HG03103 (cell line): ENCODE results near the gene ITFG2.

ENCODE experiments used
- ATAC-seq: cut with Tn5 transposase; IDR thresholded peaks from one replicate; pipeline ENCODE4 v1.9.1; 2021; ENCODE audit warnings: low read depth; ENCODE audit not compliant: unreplicated experiment

The ITFG2 gene

DNA sequence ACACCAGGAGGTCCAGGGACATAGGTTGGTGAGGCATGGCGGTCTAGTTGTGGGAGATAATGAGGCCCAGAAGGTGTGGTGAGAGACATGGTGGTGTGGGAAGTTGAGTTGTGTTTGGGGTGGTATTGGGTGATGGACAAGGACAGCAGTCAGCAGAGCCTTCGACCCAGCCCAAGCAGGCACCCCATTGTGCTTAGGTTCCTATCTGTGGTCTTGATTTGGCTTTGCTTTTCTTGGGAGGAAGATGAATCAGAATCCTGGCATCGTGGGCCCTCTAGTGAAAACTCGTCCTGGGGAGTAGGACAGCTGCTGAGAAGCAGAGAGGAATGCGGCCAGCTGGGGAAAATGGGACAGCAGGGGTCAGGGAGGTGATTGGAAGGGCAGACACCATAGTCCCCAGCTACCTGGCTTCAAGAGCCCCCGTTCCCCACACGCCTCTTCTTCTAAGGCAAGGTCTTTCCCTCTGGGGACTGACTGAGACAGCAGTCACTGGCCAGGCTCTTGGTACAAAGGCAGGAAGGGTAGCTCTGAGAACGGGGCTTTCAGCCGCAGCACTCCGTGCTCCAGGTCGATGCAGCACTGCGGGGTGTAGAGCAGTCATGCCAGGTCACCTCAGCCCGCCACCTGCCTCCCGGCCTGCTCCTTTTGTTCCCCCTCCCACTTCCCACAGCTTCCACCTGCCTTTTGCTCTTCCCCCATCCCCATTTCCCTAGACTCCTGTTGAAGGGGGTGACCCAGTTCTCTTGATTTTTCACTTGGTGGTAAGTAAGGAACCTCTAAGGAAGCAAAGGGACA, 14.4 kb downstream of the ITFG2 start:
- no peak for ATAC-seq

DNA sequence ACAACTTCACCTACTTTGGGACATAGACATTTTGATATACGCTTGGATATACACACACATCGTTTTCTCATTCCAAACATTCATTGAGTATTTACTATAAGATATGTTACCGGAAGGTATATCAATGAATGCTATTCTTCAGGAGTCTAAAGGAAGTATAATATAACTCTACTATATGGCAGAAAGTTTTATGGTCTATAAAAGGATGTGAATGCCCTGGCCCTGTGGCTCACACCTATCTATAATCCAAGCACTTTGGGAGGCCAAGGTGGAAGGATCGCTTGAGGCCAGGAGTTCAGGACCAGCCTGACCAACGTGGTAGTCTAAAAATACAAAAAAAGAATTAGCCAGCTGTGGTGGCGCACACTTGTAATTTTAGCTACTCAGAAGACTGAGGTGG, 16.8 kb downstream of the ITFG2 start:
- ATAC-seq = no peak

- ATAC-seq = no peak
These were observed 20.2 kb downstream of the ITFG2 start for GRCh38 chr12:2832550-2833127.

- ATAC-seq = no peak
These were observed 20.9 kb downstream of the ITFG2 start for GRCh38 chr12:2833327-2833726.

DNA sequence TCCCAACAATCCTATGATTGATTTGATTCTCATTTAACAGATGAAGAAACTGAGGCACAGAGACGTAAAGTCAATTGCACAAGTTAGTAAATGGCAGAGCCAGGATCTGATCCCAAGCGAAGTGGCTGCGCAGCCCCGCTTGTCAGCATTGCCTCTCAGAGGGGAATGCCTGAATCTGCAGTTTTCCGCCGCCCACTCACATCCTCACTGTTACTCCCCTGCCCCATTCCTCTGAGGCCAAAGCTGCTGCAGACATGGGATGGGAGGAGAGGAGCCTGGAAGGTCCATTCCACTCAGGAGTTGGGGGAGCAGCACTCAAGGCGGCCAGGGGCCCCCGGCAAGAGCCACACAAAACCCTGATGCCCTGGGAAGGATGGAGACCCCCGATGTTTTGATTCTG, 21.3 kb downstream of the ITFG2 start:
- ATAC-seq = no peak

DNA sequence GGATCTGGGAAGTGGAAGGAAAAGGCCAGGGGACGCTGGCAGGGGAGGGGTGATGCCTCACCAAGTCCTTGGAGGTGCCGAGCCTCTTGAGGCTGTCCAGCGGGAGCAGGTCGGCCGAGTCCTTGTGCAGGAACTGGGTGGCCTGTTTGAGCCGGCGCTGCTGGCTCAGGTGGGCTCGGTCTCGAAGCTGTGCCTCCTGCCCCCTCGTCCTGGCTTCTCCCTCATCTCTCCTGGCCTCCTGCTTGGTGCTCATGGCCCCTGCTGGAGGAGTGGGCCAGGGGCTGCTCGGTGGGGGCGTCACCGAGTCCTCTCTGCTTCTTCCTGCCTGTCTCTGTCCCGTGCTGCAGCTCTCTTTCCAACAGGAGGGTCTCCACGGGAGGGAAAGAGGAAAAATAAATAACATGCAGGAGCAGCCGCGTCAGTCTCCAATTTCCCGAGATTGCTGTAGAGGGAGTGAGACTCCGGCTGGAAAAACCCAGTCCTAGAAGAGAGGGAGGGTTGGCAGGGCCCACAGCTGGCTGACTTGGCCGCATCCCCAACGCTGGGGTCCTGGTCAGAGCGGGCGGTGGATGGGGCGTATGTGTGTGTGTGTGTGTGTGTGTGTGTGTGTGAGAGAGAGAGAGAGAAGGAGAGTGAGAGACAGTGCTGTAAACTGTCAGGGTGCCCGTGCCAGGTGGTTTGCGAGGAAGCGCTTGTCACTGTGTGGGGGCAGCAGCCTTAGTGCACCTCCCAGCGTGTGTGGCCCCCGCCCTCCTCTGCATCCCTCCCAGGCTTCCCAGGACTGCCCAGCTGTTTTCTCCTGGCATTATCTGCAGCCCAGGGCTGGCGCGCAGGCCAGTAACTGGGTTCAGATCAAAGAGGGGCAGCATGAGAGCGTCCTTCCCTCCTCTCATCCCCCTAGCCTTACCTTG, 22.4 kb downstream of the ITFG2 start, which contains the start of gene NRIP2:
Gene NRIP2, minus strand, starts transcription at position 455 of the 911 bp plus-strand sequence. Its CDS starts 52 bp downstream, at position 403.
- ATAC-seq = no peak

- no peak for ATAC-seq
These were observed 23.4 kb downstream of the ITFG2 start for GRCh38 chr12:2835691-2836403.

DNA sequence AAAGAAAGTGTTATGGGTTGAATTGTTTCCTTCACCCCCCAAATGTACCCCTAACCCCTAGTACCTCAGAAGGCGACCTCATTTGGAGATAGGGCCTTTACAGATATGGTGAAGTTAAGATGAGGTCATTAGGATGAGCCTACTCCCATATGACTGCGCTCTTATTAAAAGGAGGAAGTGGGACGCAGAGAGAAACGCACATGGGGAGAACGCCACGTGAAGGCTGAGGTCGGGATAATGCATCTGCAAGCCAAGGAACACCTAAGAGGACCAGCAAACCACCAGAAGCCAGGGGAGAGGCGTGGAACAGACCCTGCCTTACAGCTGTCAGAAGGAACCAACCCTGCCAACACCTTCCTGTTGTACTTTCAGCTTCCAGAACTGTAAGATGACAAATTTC, 24.1 kb downstream of the ITFG2 start:
- no peak for ATAC-seq

DNA sequence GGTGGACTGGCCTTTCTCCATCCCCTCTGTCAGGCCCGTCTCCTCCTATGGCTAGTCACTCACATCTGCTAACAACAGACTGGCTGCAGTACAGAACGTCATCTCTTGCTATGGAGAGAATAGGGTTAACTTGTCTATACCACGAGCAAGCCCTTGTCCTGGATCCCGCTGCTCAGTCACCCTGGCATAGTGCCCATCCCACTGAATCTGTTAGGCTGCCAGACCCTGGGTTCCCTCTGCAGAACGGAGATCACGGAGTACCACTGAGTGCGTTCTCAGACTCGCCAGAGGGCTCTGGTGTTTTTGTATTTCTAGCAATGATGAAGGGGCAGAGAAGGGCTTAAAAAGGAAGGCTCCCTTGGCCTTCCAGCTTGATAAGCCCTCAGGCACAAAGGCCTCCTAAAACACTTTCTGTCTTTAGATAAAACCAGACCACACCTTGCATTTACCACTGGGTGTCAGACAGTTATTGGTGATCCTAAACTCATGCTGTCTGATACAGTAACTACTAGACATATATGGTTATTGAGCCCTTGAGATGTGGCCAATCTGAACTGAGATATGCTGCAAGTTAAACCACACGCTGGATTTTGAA, 28.7 kb downstream of the ITFG2 start:
- no peak for ATAC-seq

GRCh38 chr12:2842948-2843347, 30.5 kb downstream of the ITFG2 start:
- ATAC-seq = no peak

DNA sequence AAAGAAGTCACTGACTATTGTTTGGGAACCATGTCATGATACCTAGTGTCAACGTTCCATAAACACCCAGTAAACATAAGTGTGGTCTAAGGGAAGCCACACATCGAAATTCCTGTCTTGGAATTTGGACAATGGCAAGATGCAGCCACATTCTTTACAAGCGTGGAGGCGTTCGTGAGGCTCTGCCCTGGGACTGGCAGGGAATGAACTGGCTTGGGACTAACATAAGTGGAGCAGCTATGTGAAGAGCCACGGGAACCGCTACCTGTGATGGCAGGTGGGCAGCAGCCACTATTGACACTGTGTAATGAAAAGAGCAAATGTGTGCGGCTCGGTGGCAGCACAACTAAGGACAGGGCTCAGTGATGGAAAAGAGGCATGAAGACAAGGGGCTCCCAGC, 32.3 kb downstream of the ITFG2 start:
- ATAC-seq = no peak

DNA sequence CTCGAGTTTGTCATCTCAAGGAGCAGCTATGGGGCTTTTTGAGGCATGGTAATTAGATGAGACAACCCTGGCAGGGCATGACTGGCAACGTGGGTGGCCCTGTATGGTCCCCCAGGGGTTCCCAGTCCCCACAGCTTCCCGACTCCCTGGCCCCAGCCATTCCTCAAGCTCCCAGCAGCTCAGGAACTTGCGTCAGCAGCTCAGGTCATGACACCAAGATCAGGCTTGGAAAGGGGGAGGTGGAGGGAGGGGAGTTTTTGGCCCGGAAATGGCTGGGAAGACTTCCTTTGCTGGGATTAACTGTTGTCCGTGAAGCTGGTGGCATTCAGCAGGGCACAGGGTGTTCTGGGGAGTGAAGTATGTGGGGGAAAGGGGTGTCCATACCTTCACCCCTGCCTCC, 32.8 kb downstream of the ITFG2 start:
- no peak for ATAC-seq

GRCh38 chr12:2851931-2852330, 39.5 kb downstream of the ITFG2 start:
- no peak for ATAC-seq

DNA sequence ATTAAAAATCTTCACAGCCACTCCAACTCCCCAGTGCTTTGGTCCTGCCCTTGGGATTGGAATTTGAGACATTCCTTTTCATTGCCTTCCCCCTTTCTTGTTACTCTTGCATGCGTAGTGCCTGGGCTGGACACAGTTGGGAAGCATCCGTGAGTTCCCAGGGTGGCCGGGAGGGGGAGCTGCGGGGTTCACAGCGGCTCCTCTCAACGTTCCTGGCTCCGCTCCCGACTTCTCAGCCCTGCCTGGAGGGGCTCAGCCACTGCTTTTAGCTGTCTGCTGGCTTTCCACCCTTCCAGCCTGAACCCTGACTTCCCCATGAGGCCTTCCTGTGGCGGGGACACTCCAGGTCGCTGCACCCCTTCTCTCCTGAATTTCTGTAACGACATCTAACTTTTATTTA, 41.2 kb downstream of the ITFG2 start:
- ATAC-seq = no peak

- no peak for ATAC-seq
These were observed 42.4 kb downstream of the ITFG2 start for GRCh38 chr12:2854669-2855453.

DNA sequence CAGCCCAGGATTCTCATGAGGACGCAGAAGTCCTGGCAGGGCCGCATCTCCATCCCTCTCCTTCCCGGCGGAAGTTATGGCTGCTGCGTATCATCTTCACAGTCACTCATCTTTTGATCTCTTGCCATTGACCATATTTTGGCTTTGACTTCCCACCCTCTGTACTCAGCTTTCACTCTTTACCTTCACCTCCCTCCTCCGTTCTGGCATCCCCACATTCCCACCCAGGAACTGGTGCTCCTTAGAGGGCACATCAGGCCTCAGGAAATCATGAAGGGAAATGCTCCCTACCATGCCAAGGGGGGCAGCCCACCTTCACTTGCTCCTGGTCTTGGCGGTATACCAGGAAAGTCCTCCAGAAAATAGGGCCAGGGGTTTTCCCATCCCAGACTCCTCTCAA, 43.1 kb downstream of the ITFG2 start:
- ATAC-seq = no peak

DNA sequence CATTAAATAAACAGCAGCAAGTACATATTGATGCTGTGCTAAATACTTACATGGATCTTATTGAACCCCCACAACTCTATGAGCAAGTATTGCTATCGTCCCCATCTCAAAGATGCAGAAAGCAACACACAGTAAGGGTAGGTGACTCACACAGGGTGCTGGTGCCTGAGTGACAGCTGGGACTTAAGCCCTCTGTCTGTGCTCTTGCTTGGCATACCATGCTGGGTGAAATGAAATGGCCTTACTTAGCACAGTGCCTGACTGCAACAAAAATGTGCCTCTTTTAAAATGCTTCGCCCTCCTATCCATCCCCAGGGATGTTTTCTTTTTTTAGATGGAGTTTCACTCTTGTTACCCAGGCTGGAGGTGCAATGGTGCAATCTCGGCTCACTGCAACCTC, 43.6 kb downstream of the ITFG2 start:
- no peak for ATAC-seq

GRCh38 chr12:2857021-2857431, 44.6 kb downstream of the ITFG2 start, which contains the start of gene TEX52:
Gene TEX52, minus strand, starts transcription at chr12:2857039. Its CDS starts 13 bp downstream, at chr12:2857026.
- ATAC-seq = no peak

DNA sequence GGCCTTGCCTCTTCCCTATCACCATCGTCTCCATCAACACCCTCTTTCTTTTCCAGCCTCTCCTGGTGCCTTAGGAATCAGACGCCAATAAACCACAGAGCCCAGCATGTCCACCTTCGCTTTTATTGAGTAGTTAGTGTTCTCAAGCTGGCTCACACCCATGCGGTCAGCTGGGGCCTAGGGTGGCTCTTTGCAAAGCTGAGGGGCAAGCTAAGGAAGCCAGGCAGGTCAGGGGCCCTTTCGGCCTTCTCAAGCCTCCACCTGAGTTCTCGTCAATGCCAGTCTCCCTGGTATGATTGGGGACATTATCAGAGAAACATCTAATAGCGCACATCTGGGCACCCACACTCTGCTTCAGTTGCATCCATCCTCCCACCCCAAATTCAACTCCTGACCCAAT, 45.1 kb downstream of the ITFG2 start:
- no peak for ATAC-seq
